H54 (cell line): ENCODE measurements around the gene NCR3LG1.

Source experiments
- DNase-seq: peaks from one replicate; pipeline ENCODE4 v3.0.0; 2011; ENCODE audit warnings: low spot score, mixed read lengths; ENCODE audit not compliant: insufficient read length
- FAIRE-seq: peaks from 3 replicates; lab custom pipeline; 2011; peaks lifted over from hg19 to GRCh38; lab: Jason Lieb, UNC
- POLR2A ChIP-seq: IDR thresholded peaks from 2 replicates; pipeline ENCODE4 v1.6.1; 2011; ENCODE audit warnings: low read depth, mild to moderate bottlenecking, low read length

The NCR3LG1 gene

DNA sequence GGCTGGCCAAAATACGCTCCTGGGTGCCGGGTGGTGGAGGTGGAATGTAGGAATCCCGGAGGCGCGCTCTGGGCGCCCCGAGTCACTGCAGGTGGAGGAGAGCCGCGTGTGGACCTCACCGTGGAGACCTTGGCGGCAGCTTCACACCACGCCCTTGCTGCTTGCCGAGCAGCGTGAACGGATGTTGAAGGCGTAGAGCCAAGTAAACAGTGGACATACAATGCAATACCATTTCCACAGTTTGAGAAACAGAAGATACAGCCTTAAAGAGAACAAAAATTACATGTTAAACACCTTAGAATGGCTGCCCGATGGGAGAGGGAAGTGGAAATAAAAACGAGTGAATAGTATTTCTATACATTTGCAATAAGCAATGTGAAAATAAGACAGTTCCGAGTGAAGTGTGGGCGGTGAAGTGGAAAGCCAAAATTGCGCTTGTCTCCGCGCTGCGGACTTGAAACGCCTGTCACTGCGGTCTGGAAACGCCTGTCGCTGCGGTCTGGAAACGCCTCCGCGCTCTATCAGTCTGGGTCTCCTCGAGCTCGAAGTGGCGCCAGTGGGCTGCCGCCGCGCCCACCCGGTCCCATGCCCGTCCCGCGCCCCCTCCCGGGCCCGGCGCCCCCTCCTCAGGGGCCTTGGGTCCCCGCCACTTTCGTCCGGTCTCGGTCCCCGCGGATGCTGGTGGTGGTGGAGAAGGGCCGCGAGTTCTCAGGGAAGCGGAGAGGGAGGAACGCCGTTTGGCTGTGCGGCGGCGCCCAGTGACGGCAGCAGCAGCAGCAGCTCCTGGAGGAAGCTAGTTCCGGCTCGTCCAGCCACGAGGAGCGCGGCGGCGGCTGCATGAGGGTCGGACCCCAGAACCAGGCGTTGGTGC is 1.6 kb downstream of the NCR3LG1 start:
- peak; percentile 66 for TF ChIP-seq POLR2A
- DNase-seq (peak; percentile 63), FAIRE-seq (no peak)

DNA sequence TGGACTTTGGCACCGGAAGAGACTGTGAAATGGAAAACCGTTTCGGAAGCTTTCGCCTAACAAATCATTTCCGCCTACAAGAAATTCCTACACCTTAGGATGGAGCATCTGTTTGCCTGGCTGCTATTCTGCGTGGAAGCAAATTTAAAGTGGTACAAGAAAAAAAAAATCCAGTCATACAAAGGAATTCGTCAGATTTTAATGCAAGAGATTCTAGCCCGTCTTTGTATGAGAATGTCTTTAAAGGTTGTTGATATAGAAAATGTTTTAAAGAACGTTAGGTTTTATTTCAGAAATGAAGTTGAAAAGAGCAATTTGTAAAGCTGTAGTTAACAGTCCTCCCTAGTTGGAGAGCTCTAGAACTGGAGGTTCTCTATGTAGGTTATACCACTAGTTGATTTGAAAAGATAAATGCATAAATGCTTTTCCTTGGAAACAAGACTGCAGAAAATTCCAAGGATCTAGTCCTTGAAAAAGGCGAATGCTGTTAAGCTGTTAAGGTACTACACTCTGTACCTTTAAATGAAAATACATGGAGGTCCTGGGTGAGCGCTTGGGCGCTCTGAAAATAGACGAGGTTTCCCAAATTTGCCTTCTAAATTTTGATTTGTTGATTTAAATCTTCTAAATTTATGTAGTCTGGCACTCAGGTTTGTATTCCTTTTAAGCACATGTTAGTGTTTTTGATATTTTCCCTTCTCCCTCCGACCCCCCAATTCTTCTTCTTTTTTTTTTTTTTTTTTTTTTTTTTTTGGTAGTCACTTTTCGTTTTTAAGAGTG is 2.4 kb downstream of the NCR3LG1 start:
- FAIRE-seq (no peak), DNase-seq (peak; percentile 30)
- TF ChIP-seq POLR2A: no peak

DNA sequence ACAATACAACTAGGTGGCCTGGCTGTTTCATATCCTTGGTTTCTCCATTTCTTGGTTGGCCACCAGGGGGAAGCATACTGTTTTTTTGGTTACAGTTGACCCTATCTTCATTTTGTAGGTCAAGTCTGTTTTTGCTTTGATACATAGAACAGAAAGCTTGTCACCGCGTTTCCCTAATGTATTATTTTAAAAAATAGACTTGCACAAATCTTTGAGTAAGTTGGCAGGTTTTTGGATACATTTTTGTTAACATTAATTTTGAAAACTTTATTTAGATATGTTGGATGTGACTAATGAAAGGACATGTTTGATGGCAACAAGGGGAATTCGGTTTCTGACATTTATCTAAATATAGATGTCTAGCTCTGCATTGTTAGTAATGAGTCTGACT is 3.0 kb downstream of the NCR3LG1 start:
- FAIRE-seq: no peak
- no peak for TF ChIP-seq POLR2A

DNA sequence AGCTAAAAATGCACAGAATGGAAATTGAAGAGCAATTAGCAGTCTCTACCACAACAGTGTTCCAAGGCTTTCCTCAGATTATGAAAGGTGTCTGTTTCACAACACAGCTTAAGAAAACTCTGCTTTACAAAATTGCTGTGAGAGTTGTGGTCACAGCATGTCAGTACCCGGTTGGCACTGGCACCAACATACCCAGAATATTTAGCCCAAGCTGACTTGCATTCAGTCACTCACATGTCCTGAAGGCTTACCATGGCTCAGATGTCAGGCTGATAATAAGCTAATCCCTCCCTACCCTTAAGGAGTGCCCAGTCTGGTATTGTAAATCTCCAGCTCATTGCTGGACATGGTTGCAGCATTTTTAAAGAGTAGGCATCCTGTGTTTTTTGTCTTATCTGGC is 14.9 kb downstream of the NCR3LG1 start:
- DNase-seq (no peak), FAIRE-seq (no peak)
- no peak for TF ChIP-seq POLR2A

More for the DNA sequence above, 3.0 kb downstream of the NCR3LG1 start:
- DNase-seq: peak; percentile 60

GRCh38 chr11:17368551-17368950 is 17.0 kb downstream of the NCR3LG1 start:
- FAIRE-seq: no peak
- no peak for DNase-seq
- no peak for TF ChIP-seq POLR2A

DNA sequence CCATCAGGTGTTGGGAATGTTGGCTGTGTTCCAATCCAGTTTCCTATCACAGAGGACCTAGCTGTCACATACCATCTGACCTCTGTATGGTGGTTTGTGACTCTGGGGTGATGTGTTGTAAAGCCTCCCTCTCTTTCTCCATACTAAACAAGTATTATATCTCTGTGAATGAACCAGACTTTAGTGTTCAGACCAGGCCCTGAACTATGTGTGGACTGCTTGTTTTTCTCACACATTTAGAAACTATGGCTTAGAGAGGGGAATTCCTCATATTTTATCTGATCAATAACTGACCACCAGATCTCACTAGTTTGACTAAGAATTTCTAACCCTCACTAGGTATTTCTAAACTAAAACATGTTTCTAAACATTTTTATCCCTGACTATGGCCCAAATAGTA is 17.5 kb downstream of the NCR3LG1 start:
- FAIRE-seq (no peak), DNase-seq (no peak)
- no peak for TF ChIP-seq POLR2A

DNA sequence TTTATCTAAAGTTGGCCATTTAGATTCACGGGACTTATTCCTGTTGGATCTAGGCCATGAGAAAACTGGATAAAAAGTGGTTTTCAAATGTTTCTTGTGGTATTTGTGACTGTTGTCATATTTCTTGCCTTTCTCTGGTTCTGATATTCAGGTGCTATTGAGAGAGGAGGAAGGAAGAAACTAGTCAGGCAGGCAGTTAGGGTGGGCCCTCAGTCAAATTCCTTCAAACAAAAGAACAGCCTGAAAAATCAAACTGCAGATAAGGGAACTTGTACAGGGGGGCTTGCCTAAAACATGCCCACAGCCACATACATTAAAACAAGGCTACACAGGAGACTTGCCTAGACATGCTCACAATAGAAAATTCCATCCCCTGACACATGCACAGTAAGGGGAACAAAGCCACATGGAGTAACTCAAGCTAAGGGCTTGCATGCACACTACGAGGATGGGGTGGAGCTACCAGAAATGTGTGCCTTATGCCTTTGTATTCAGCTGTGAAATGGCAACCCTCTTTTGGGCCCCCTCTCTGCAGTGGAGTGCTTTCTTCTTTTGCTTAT is 18.2 kb downstream of the NCR3LG1 start:
- FAIRE-seq (no peak), DNase-seq (no peak)
- TF ChIP-seq POLR2A: no peak

- FAIRE-seq: no peak
- TF ChIP-seq POLR2A: no peak
These were observed 20.0 kb downstream of the NCR3LG1 start for GRCh38 chr11:17371614-17372013.

GRCh38 chr11:17375547-17375946 is 23.9 kb downstream of the NCR3LG1 start:
- FAIRE-seq (no peak), DNase-seq (no peak)
- TF ChIP-seq POLR2A: no peak

More at GRCh38 chr11:17371614-17372013, 20.0 kb downstream of the NCR3LG1 start:
- DNase-seq: no peak

GRCh38 chr11:17376493-17376892 is 24.9 kb downstream of the NCR3LG1 start:
- FAIRE-seq: no peak
- no peak for TF ChIP-seq POLR2A
- no peak for DNase-seq

- DNase-seq (no peak), FAIRE-seq (no peak)
- TF ChIP-seq POLR2A: no peak
These were observed 27.1 kb downstream of the NCR3LG1 start for GRCh38 chr11:17378655-17379054.

- DNase-seq (no peak), FAIRE-seq (no peak)
- no peak for TF ChIP-seq POLR2A
These were observed 28.0 kb downstream of the NCR3LG1 start for GRCh38 chr11:17379383-17380180.

- no peak for FAIRE-seq
These were observed 29.6 kb downstream of the NCR3LG1 start for GRCh38 chr11:17381156-17381555.

GRCh38 chr11:17382046-17382728 is 30.6 kb downstream of the NCR3LG1 start:
- DNase-seq (no peak), FAIRE-seq (no peak)
- TF ChIP-seq POLR2A: no peak

More at GRCh38 chr11:17381156-17381555, 29.6 kb downstream of the NCR3LG1 start:
- DNase-seq: no peak
- no peak for TF ChIP-seq POLR2A
